Activated CD8-positive, alpha-beta memory T cell treated with anti-CD3 and anti-CD28 coated beads for 48 hours (primary cell): ENCODE measurements around the gene ARHGAP10.

Experiments used
- DNase-seq, 3 experiments: peaks; one replicate each; pipeline ENCODE4 v3.0.0-alpha.2; 2020; ENCODE audit warnings: low read depth in 2 of 3, low spot score in 2 of 3

The ARHGAP10 gene

DNA sequence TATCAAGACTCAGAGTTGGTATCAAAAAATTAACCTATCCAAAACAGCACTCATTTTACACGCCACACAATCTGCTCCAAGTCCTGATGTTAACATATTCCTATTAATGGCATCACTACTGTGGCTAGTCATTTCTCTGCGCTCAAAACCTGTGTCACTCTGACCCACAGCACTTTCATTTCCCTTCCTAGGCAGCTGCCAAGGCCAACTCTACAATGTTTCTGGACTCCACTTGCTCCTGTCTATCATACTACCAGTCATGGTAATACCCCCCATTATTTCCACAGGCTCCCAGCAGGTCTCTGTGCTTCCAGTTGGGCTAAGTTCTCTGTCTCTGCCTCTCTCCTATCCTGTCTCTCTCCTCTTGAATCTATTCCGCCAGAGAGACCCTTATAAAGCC lies 386.7 kb downstream of the ARHGAP10 start:
- DNase-seq = no peak

DNA sequence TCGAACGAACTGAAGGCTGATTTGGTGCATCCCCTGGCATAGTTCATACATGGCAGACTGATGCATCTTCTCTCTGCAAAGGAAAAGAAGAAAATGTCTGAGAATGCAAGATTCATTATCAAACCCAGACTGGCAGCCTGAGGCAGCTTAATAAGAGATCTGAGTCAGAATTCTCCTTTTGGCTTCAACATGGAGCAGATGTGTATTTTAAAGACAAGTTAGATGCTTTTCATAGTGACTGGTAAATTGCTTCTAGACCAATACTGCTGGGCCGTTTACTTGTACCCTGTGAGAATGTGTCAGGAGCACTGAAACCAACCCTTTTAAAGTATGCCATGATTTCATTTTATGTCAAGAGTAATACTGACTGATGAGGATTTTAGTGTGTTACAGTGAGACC lies 388.3 kb downstream of the ARHGAP10 start:
- DNase-seq = no peak
